Measurements from ENCODE around the gene LRR1.

The LRR1 gene

DNA sequence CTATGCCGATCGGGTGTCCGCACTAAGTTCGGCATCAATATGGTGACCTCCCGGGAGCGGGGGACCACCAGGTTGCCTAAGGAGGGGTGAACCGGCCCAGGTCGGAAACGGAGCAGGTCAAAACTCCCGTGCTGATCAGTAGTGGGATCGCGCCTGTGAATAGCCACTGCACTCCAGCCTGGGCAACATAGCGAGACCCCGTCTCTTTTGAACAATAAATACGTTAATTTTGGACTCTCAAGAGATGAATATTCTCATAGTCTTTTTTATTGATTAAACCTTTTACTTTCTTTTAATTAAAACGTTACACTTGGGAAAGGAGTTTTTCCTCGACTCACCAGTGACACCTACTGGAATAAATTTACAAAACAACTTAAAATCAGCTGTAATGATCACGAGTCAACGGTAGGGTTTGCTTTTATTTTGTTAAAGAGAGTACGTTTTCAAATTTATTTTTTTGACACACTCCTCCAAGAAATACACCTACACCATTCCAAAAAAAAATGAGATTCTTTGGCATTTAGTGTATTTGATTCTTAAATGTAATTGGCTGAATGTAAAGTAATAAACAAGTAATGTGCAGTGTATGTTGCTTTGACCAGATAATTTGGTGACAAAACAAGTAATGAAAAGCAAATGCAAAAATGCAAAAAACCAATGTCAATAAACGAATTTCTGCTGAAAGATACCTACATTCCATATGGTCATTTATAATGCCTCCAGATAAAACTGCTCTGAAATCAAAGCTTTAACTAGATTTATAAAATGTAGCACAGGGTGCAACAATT is 11.9 kb upstream of the LRR1 start (continued):
- TF ChIP-seq, protein P1, sequence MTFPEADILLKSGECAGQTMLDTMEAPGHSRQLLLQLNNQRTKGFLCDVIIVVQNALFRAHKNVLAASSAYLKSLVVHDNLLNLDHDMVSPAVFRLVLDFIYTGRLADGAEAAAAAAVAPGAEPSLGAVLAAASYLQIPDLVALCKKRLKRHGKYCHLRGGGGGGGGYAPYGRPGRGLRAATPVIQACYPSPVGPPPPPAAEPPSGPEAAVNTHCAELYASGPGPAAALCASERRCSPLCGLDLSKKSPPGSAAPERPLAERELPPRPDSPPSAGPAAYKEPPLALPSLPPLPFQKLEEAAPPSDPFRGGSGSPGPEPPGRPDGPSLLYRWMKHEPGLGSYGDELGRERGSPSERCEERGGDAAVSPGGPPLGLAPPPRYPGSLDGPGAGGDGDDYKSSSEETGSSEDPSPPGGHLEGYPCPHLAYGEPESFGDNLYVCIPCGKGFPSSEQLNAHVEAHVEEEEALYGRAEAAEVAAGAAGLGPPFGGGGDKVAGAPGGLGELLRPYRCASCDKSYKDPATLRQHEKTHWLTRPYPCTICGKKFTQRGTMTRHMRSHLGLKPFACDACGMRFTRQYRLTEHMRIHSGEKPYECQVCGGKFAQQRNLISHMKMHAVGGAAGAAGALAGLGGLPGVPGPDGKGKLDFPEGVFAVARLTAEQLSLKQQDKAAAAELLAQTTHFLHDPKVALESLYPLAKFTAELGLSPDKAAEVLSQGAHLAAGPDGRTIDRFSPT (tag by site-specific recombination; IDR thresholded peaks at IDR 0.05) = peak; percentile 56; the same call in 1 of the 2 replicates
- TF ChIP-seq ZNF660 (tag by site-specific recombination; IDR thresholded peaks at IDR 0.05) (peak; percentile 79), ZNF16 (tag by site-specific recombination; IDR thresholded peaks at IDR 0.05; ENCODE audit: low read depth) (no peak), ZNF560 (tag by site-specific recombination; IDR thresholded peaks at IDR 0.05; ENCODE audit: borderline replicate concordance) (no peak), ZNF544 (tag by site-specific recombination; IDR thresholded peaks at IDR 0.05) (no peak), ZNF610 (tag by site-specific recombination; IDR thresholded peaks at IDR 0.05; ENCODE audit: borderline replicate concordance) (0 out of 2 replicates have a peak, but pooled peaks have one; percentile 1), ZNF155 (tag by site-specific recombination; IDR thresholded peaks at IDR 0.05) (no peak), OVOL3 (tag by site-specific recombination; IDR thresholded peaks at IDR 0.05) (no peak), ZNF174 (tag by site-specific recombination; IDR thresholded peaks at IDR 0.05) (0 out of 2 replicates have a peak, but pooled peaks have one; percentile 40), SCRT2 (tag by site-specific recombination; IDR thresholded peaks at IDR 0.05) (no peak), ZNF274 (IDR thresholded peaks at IDR 0.05; ENCODE audit: low read length) (no peak), ZNF274 (tag by site-specific recombination; IDR thresholded peaks at IDR 0.05; ENCODE audit: borderline replicate concordance) (no peak), ZNF2 (tag by site-specific recombination; IDR thresholded peaks at IDR 0.05) (0 out of 2 replicates have a peak, but pooled peaks have one; percentile 66), ZBTB8A (tag by site-specific recombination; IDR thresholded peaks at IDR 0.05) (peak; percentile 74), ZNF629 (tag by site-specific recombination; IDR thresholded peaks at IDR 0.05) (peak; percentile 72), GLIS2 (tag by site-specific recombination; IDR thresholded peaks at IDR 0.05) (peak; percentile 84), ZNF354C (tag by site-specific recombination; IDR thresholded peaks at IDR 0.05; ENCODE audit: borderline replicate concordance, low read depth) (no peak), ZNF140 (tag by site-specific recombination; IDR thresholded peaks at IDR 0.05) (no peak), ZNF600 (tag by site-specific recombination; IDR thresholded peaks at IDR 0.05) (peak; percentile 33; the same call in 1 of the 2 replicates), ZNF76 (tag by site-specific recombination; IDR thresholded peaks at IDR 0.05; ENCODE audit: borderline replicate concordance, low read depth) (no peak; the same call in 1 of the 2 replicates), ZNF184 (tag by site-specific recombination; IDR thresholded peaks at IDR 0.05) (peak; percentile 90; the same call in 1 of the 2 replicates), ZNF830 (tag by site-specific recombination; IDR thresholded peaks at IDR 0.05; ENCODE audit: low read depth) (peak; percentile 74; the same call in 1 of the 2 replicates), ZBTB48 (tag by site-specific recombination; IDR thresholded peaks at IDR 0.05) (no peak), ZFP3 (tag by site-specific recombination; IDR thresholded peaks at IDR 0.05; ENCODE audit: low read depth) (no peak; the same call in 1 of the 2 replicates), MZF1 (tag by site-specific recombination; IDR thresholded peaks at IDR 0.05; ENCODE audit: borderline replicate concordance) (peak; percentile 71; the same call in 1 of the 2 replicates), ZNF664 (tag by site-specific recombination; IDR thresholded peaks at IDR 0.05) (0 out of 2 replicates have a peak, but pooled peaks have one; percentile 19), ZBTB1 (tag by site-specific recombination; IDR thresholded peaks at IDR 0.05) (no peak), ZNF19 (tag by site-specific recombination; IDR thresholded peaks at IDR 0.05; ENCODE audit: low read depth) (no peak), ZNF658 (tag by site-specific recombination; IDR thresholded peaks at IDR 0.05) (no peak), IKZF3 (tag by site-specific recombination; IDR thresholded peaks at IDR 0.05) (peak; percentile 82), ZNF223 (tag by site-specific recombination; IDR thresholded peaks at IDR 0.05) (no peak), ZNF843 (tag by site-specific recombination; IDR thresholded peaks at IDR 0.05) (peak; percentile 52; the same call in 1 of the 2 replicates), ZNF23 (tag by site-specific recombination; IDR thresholded peaks at IDR 0.05; ENCODE audit: borderline replicate concordance) (no peak)
- TF ChIP-seq, protein P2, sequence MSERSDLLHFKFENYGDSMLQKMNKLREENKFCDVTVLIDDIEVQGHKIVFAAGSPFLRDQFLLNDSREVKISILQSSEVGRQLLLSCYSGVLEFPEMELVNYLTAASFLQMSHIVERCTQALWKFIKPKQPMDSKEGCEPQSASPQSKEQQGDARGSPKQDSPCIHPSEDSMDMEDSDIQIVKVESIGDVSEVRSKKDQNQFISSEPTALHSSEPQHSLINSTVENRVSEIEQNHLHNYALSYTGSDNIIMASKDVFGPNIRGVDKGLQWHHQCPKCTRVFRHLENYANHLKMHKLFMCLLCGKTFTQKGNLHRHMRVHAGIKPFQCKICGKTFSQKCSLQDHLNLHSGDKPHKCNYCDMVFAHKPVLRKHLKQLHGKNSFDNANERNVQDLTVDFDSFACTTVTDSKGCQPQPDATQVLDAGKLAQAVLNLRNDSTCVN (tag by site-specific recombination; optimal IDR thresholded peaks at IDR 0.05) = peak; percentile 44
- TF ChIP-seq, protein P3, sequence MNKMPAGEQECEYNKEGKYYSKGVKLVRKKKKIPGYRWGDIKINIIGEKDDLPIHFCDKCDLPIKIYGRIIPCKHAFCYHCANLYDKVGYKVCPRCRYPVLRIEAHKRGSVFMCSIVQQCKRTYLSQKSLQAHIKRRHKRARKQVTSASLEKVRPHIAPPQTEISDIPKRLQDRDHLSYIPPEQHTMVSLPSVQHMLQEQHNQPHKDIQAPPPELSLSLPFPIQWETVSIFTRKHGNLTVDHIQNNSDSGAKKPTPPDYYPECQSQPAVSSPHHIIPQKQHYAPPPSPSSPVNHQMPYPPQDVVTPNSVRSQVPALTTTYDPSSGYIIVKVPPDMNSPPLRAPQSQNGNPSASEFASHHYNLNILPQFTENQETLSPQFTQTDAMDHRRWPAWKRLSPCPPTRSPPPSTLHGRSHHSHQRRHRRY (tag by site-specific recombination; IDR thresholded peaks at IDR 0.05) = no peak
- TF ChIP-seq, protein P4, sequence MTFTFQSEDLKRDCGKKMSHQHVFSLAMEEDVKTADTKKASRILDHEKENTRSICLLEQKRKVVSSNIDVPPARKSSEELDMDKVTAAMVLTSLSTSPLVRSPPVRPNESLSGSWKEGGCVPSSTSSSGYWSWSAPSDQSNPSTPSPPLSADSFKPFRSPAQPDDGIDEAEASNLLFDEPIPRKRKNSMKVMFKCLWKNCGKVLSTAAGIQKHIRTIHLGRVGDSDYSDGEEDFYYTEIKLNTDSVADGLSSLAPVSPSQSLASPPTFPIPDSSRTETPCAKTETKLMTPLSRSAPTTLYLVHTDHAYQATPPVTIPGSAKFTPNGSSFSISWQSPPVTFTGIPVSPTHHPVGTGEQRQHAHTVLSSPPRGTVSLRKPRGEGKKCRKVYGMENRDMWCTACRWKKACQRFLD (tag by site-specific recombination; IDR thresholded peaks at IDR 0.05) = no peak

Measured in HEK293 (cell line).